Central memory CD8-positive, alpha-beta T cell (primary cell): ENCODE data around the gene HOXB1.

ENCODE experiments used
- ATAC-seq: fragments of 150-1000 bp; cut with Tn5 transposase; replicated peaks from 2 replicates; pipeline ENCODE4 v1.10.0; 2022; ENCODE audit warnings: mild to moderate bottlenecking, moderate FRiP score, moderate number of reproducible peaks; ENCODE audit not compliant: poor library complexity, severe bottlenecking; ENCODE audit errors: extremely low read depth
- DNase-seq, 2 donors: peaks; one replicate each; pipeline ENCODE4 v3.0.0; 2021; ENCODE audit warnings: low spot score in 2 of 2
- H3K27ac Mint-ChIP-seq: one replicate; pipeline ENCODE4 v1.8.0; 2022; ENCODE audit warnings: low read depth, mild to moderate bottlenecking, moderate library complexity, mixed read lengths
- H3K27me3 Mint-ChIP-seq: one replicate; pipeline ENCODE4 v1.8.0; 2022; ENCODE audit warnings: mixed read lengths
- H3K36me3 Mint-ChIP-seq: one replicate; pipeline ENCODE4 v1.8.0; 2022; ENCODE audit warnings: mild to moderate bottlenecking, moderate library complexity, mixed read lengths; ENCODE audit not compliant: insufficient read depth
- H3K4me1 Mint-ChIP-seq: one replicate; pipeline ENCODE4 v1.8.0; 2022; ENCODE audit warnings: mixed read lengths
- H3K4me3 Mint-ChIP-seq: one replicate; pipeline ENCODE4 v1.8.0; 2022; ENCODE audit warnings: mild to moderate bottlenecking, moderate library complexity, mixed read lengths
- H3K9me3 Mint-ChIP-seq: one replicate; pipeline ENCODE4 v1.8.0; 2022; ENCODE audit warnings: mixed read lengths

HOXB1 gene

GRCh38 chr17:48555258-48556228 lies 24.7 kb upstream of the HOXB1 start:
- no peak for ATAC-seq

GRCh38 chr17:48554412-48555257 lies 23.8 kb upstream of the HOXB1 start:
- DNase-seq = no peak
- Mint-ChIP-seq H3K27ac (no peak overlapping the region), H3K4me1 (peaks cover 8% of the 10 kb centered on the region), H3K9me3 (no peaks in the 10 kb centered on the region), H3K27me3 (no peaks in the 10 kb centered on the region), H3K36me3 (peaks cover 10% of the 10 kb centered on the region), H3K4me3 (peak overlapping the region; percentile 51)
- no peak for ATAC-seq

More at GRCh38 chr17:48555258-48556228, 24.7 kb upstream of the HOXB1 start:
- no peak for DNase-seq
- H3K9me3 Mint-ChIP-seq = no peaks in the 10 kb centered on the region
- no peaks in the 10 kb centered on the region for H3K27me3 Mint-ChIP-seq
- H3K36me3 Mint-ChIP-seq = peaks cover 10% of the 10 kb centered on the region
- no peak overlapping the region for H3K27ac Mint-ChIP-seq
- H3K4me3 Mint-ChIP-seq = peak overlapping the region; percentile 51
- peaks cover 8% of the 10 kb centered on the region for H3K4me1 Mint-ChIP-seq

GRCh38 chr17:48553826-48554225 lies 23.0 kb upstream of the HOXB1 start:
- ATAC-seq (no peak), DNase-seq (no peak)
- Mint-ChIP-seq H3K4me3 (no peak overlapping the region), H3K27me3 (no peaks in the 10 kb centered on the region), H3K36me3 (peaks cover 8% of the 10 kb centered on the region), H3K27ac (no peak overlapping the region), H3K4me1 (peaks cover 8% of the 10 kb centered on the region), H3K9me3 (no peaks in the 10 kb centered on the region)

- H3K27ac Mint-ChIP-seq = no peak overlapping the region
- H3K27me3 Mint-ChIP-seq = no peaks in the 10 kb centered on the region
- no peak overlapping the region for H3K4me3 Mint-ChIP-seq
- H3K9me3 Mint-ChIP-seq = no peaks in the 10 kb centered on the region
- H3K4me1 Mint-ChIP-seq = peaks cover 8% of the 10 kb centered on the region
- no peak for ATAC-seq
- no peak for DNase-seq
- peaks cover 8% of the 10 kb centered on the region for H3K36me3 Mint-ChIP-seq
Observed at GRCh38 chr17:48553190-48553547, 22.4 kb upstream of the HOXB1 start.

GRCh38 chr17:48552466-48553189 lies 21.8 kb upstream of the HOXB1 start:
- no peaks in the 10 kb centered on the region for H3K9me3 Mint-ChIP-seq
- H3K27me3 Mint-ChIP-seq = no peaks in the 10 kb centered on the region
- no peak for ATAC-seq
- peaks cover 6% of the 10 kb centered on the region for H3K36me3 Mint-ChIP-seq
- no peak overlapping the region for H3K27ac Mint-ChIP-seq
- no peak overlapping the region for H3K4me3 Mint-ChIP-seq
- DNase-seq = no peak
- H3K4me1 Mint-ChIP-seq = peaks cover 8% of the 10 kb centered on the region

GRCh38 chr17:48551596-48552465 lies 21.0 kb upstream of the HOXB1 start:
- ATAC-seq (no peak), DNase-seq (no peak)
- Mint-ChIP-seq H3K4me3 (no peak overlapping the region), H3K4me1 (peaks cover 8% of the 10 kb centered on the region), H3K9me3 (no peaks in the 10 kb centered on the region), H3K27me3 (no peaks in the 10 kb centered on the region), H3K27ac (no peak overlapping the region), H3K36me3 (peaks cover 6% of the 10 kb centered on the region)

- peaks cover 4% of the 10 kb centered on the region for H3K27me3 Mint-ChIP-seq
- no peak overlapping the region for H3K27ac Mint-ChIP-seq
- no peak overlapping the region for H3K4me3 Mint-ChIP-seq
- peaks cover 8% of the 10 kb centered on the region for H3K4me1 Mint-ChIP-seq
- H3K36me3 Mint-ChIP-seq = peaks cover 8% of the 10 kb centered on the region
- no peak for ATAC-seq
- no peaks in the 10 kb centered on the region for H3K9me3 Mint-ChIP-seq
- no peak for DNase-seq
Observed at GRCh38 chr17:48551214-48551555, 20.4 kb upstream of the HOXB1 start.

GRCh38 chr17:48550502-48551213 lies 19.8 kb upstream of the HOXB1 start:
- Mint-ChIP-seq H3K27ac (no peak overlapping the region), H3K4me1 (peaks cover 8% of the 10 kb centered on the region), H3K9me3 (no peaks in the 10 kb centered on the region), H3K4me3 (no peak overlapping the region), H3K27me3 (peaks cover 9% of the 10 kb centered on the region), H3K36me3 (peaks cover 8% of the 10 kb centered on the region)
- no peak for DNase-seq
- no peak for ATAC-seq

- Mint-ChIP-seq H3K27me3 (peaks cover 10% of the 10 kb centered on the region), H3K27ac (no peak overlapping the region), H3K9me3 (no peaks in the 10 kb centered on the region), H3K36me3 (peaks cover 6% of the 10 kb centered on the region), H3K4me1 (peaks cover 3% of the 10 kb centered on the region), H3K4me3 (no peak overlapping the region)
- DNase-seq (no peak), ATAC-seq (no peak)
Observed at GRCh38 chr17:48549914-48550501, 19.2 kb upstream of the HOXB1 start.

- no peak overlapping the region for H3K4me3 Mint-ChIP-seq
- peaks cover 4% of the 10 kb centered on the region for H3K4me1 Mint-ChIP-seq
- peaks cover 3% of the 10 kb centered on the region for H3K36me3 Mint-ChIP-seq
- H3K27me3 Mint-ChIP-seq = peaks cover 13% of the 10 kb centered on the region
- no peaks in the 10 kb centered on the region for H3K9me3 Mint-ChIP-seq
- no peak for DNase-seq
- H3K27ac Mint-ChIP-seq = peak overlapping the region; percentile 22
- no peak for ATAC-seq
Observed at GRCh38 chr17:48549281-48549630, 18.4 kb upstream of the HOXB1 start.
